Measurements from ENCODE around the gene ANP32E. TPM values are rescaled to one million over a fixed set of nuclear protein-coding genes. Genes with fewer than 3 reads are reported as not detected.

ANP32E gene
- total and polyA plus RNA-seq, 4 donors: 8.8 to 41.5 (median 25.6) TPM

GRCh38 chr1:150212070-150212469 lies 23.8 kb downstream of the ANP32E start:
- TF ChIP-seq ZBTB33 (IDR thresholded peaks at IDR 0.05) (no peak), TAF1 (conservative IDR thresholded peaks at IDR 0.05) (no peak), CTCF (IDR thresholded peaks at IDR 0.05; ENCODE audit: low read depth, low read length, missing input control) (no peak), JUND (IDR thresholded peaks at IDR 0.05) (no peak), RAD21 (IDR thresholded peaks at IDR 0.05) (no peak), HNF4A (conservative IDR thresholded peaks at IDR 0.05) (no peak), FOXA2 (IDR thresholded peaks at IDR 0.05) (no peak), HNF4G (IDR thresholded peaks at IDR 0.05) (no peak)
- Histone ChIP-seq H3K9ac (ENCODE audit: low read depth in 1 of 2, low read length in 2 of 2) (no peak overlapping the region), H3K27ac (ENCODE audit: low read depth in 1 of 2, low read length in 2 of 2) (no peak overlapping the region), H3K4me1 (ENCODE audit: control insufficient read depth in 4 of 4, insufficient read depth in 4 of 4, low read length in 3 of 4) (peaks cover 0 to 8% (median 5%) of the 10 kb centered on the region in 4 donors), H3K4me3 (ENCODE audit: low read depth in 1 of 3, low read length in 3 of 3) (no peak overlapping the region), H3K27me3 (ENCODE audit: control insufficient read depth in 4 of 4, insufficient read depth in 4 of 4, low read length in 3 of 4) (no peaks in the 10 kb centered on the region), H3K9me3 (ENCODE audit: control insufficient read depth in 4 of 4, low read length in 3 of 4) (no peaks in the 10 kb centered on the region), H3K36me3 (ENCODE audit: control insufficient read depth in 4 of 4, insufficient read depth in 3 of 4, low read depth in 1 of 4, low read length in 3 of 4) (no peaks in the 10 kb centered on the region)
- no peak for DNase-seq (ENCODE audit: low spot score)
- WGBS: 97% methylated on average over 9 of the region's 9 CpGs

- Histone ChIP-seq H3K4me3 (ENCODE audit: low read depth in 1 of 3, low read length in 3 of 3) (no peak overlapping the region), H3K4me1 (ENCODE audit: control insufficient read depth in 4 of 4, insufficient read depth in 4 of 4, low read length in 3 of 4) (peaks cover 0 to 8% (median 5%) of the 10 kb centered on the region in 4 donors), H3K9me3 (ENCODE audit: control insufficient read depth in 4 of 4, low read length in 3 of 4) (no peaks in the 10 kb centered on the region), H3K27ac (ENCODE audit: low read depth in 1 of 2, low read length in 2 of 2) (no peak overlapping the region), H3K27me3 (ENCODE audit: control insufficient read depth in 4 of 4, insufficient read depth in 4 of 4, low read length in 3 of 4) (no peaks in the 10 kb centered on the region), H3K36me3 (ENCODE audit: control insufficient read depth in 4 of 4, insufficient read depth in 3 of 4, low read depth in 1 of 4, low read length in 3 of 4) (no peaks in the 10 kb centered on the region), H3K9ac (ENCODE audit: low read depth in 1 of 2, low read length in 2 of 2) (no peak overlapping the region)
- DNase-seq (ENCODE audit: low spot score): no peak
- TF ChIP-seq REST (IDR thresholded peaks at IDR 0.05): no peak
- TF ChIP-seq FOXA2 (IDR thresholded peaks at IDR 0.05): no peak
- no peak for TF ChIP-seq ZBTB33 (IDR thresholded peaks at IDR 0.05)
- no peak for TF ChIP-seq NR2F2 (IDR thresholded peaks at IDR 0.05)
- TF ChIP-seq ATF3 (IDR thresholded peaks at IDR 0.05): no peak
- no peak for TF ChIP-seq YY1 (IDR thresholded peaks at IDR 0.05)
- TF ChIP-seq SP1 (IDR thresholded peaks at IDR 0.05): no peak
- 95% methylated on average over 4 of the region's 4 CpGs for WGBS
These were observed 25.2 kb downstream of the ANP32E start for GRCh38 chr1:150210706-150211105.

Measured in liver (tissue), 9 donors.